IMR-90 (cell line): ENCODE measurements around the gene DBNL.

Experiments used
- FOS ChIP-seq: fragments of 150-350 bp; IDR thresholded peaks from 2 replicates; pipeline ENCODE4 v1.6.1; 2016; ENCODE audit warnings: low read depth, low read length
- MAZ ChIP-seq: IDR thresholded peaks from 2 replicates; pipeline ENCODE4 v1.6.1; 2012; ENCODE audit warnings: low read depth, mild to moderate bottlenecking, low read length, improper control_type of control experiment, moderate library complexity, borderline replicate concordance
- MXI1 ChIP-seq: IDR thresholded peaks from 2 replicates; pipeline ENCODE4 v1.6.1; 2012; ENCODE audit warnings: low read depth, mild to moderate bottlenecking, low read length, moderate library complexity, borderline replicate concordance
- POLR2A ChIP-seq: IDR thresholded peaks from 2 replicates; pipeline ENCODE4 v1.6.1; 2012; ENCODE audit warnings: mild to moderate bottlenecking, low read depth, low read length
- TF ChIP-seq, protein P1 (sequence below): conservative IDR thresholded peaks from 2 replicates; pipeline ENCODE4 v1.5.1; 2012; ENCODE audit warnings: mild to moderate bottlenecking, low read depth, low read length, improper control_type of control experiment
- TF ChIP-seq, protein P2 (sequence below): fragments of 150-350 bp; IDR thresholded peaks from 2 replicates; pipeline ENCODE4 v1.6.1; 2017; ENCODE audit warnings: mild to moderate bottlenecking, antibody characterized with exemption, low read length, low read depth

GRCh38 chr7:44071726-44072363, 27.3 kb downstream of the DBNL start:
- TF ChIP-seq, protein P1, sequence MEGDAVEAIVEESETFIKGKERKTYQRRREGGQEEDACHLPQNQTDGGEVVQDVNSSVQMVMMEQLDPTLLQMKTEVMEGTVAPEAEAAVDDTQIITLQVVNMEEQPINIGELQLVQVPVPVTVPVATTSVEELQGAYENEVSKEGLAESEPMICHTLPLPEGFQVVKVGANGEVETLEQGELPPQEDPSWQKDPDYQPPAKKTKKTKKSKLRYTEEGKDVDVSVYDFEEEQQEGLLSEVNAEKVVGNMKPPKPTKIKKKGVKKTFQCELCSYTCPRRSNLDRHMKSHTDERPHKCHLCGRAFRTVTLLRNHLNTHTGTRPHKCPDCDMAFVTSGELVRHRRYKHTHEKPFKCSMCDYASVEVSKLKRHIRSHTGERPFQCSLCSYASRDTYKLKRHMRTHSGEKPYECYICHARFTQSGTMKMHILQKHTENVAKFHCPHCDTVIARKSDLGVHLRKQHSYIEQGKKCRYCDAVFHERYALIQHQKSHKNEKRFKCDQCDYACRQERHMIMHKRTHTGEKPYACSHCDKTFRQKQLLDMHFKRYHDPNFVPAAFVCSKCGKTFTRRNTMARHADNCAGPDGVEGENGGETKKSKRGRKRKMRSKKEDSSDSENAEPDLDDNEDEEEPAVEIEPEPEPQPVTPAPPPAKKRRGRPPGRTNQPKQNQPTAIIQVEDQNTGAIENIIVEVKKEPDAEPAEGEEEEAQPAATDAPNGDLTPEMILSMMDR = no peak
- TF ChIP-seq POLR2A (no peak), MXI1 (no peak), FOS (no peak), MAZ (no peak)
- TF ChIP-seq, protein P2, sequence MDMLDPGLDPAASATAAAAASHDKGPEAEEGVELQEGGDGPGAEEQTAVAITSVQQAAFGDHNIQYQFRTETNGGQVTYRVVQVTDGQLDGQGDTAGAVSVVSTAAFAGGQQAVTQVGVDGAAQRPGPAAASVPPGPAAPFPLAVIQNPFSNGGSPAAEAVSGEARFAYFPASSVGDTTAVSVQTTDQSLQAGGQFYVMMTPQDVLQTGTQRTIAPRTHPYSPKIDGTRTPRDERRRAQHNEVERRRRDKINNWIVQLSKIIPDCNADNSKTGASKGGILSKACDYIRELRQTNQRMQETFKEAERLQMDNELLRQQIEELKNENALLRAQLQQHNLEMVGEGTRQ = no peak
